ENCODE measurements around the gene NCAPH2. TPM values are rescaled to one million over a fixed set of nuclear protein-coding genes. Genes with fewer than 3 reads are reported as not detected.

Gene NCAPH2
- total RNA-seq, 1 donor from 2014 or later: 45.7 TPM

DNA sequence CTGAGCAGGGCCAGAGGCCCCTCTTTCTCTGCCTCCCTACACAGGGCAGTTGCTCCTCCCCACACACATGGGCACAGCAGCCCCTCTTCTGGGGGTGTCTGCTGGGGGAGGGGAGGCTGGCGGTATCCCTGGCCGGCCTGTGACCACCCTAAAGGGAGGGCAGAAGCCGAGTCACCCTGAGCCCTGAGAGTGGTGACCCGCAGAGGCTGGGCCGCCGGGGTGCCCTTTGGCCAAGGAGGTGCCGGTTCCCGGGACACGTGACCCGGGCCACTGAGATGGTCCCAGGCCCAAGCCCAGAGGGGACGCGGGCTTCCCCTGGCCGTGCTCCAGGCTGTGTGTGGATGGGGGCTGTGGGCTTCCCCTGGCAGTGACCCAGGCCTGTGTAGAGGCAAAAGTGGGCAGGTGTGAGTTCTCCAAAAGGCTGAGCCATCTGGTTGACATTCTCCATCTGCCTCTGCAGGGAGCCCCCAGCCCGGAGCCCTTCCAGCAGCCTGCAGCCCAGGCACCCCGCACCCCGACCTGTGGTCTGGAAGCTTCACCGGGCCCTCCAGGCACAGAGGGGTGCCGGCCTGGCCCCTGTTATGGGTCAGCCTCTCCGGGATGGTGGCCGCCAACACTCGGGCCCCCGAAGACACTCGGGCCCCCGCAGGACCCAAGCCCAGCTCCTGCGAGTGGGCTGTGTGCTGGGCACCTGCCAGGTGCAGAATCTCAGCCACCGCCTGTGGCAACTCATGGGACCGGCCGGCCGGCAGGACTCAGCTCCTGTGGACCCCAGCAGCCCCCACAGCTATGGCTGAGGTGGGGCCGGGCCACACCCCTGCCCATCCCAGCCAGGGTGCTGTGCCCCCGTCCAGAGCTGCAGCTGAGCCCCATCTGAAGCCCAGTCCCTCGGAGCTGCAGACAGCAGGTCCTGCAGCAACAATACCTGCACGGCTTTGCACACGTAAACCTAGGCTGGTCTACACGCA lies 25.6 kb upstream of the NCAPH2 start:
- H3K27ac ChIP-seq: no peak overlapping the region
- H3K9me3 ChIP-seq: no peaks in the 10 kb centered on the region
- H3K4me3 ChIP-seq: peak overlapping the region; percentile 40 to 62
- intact Hi-C loops (cut with DNase I): no loop called here
- TF ChIP-seq POLR2A (IDR thresholded peaks at IDR 0.05) (no peak), POLR2AphosphoS5 (IDR thresholded peaks at IDR 0.05; ENCODE audit: insufficient read depth in 1 of 2, low read depth in 1 of 2) (no peak)
- TF ChIP-seq, protein P1, sequence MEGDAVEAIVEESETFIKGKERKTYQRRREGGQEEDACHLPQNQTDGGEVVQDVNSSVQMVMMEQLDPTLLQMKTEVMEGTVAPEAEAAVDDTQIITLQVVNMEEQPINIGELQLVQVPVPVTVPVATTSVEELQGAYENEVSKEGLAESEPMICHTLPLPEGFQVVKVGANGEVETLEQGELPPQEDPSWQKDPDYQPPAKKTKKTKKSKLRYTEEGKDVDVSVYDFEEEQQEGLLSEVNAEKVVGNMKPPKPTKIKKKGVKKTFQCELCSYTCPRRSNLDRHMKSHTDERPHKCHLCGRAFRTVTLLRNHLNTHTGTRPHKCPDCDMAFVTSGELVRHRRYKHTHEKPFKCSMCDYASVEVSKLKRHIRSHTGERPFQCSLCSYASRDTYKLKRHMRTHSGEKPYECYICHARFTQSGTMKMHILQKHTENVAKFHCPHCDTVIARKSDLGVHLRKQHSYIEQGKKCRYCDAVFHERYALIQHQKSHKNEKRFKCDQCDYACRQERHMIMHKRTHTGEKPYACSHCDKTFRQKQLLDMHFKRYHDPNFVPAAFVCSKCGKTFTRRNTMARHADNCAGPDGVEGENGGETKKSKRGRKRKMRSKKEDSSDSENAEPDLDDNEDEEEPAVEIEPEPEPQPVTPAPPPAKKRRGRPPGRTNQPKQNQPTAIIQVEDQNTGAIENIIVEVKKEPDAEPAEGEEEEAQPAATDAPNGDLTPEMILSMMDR (IDR thresholded peaks at IDR 0.05): no peak
- DNase-seq (ENCODE audit: extremely low spot score in 2 of 2): no peak
- H3K4me1 ChIP-seq: peaks cover 15% of the 10 kb centered on the region
- H3K36me3 ChIP-seq: no peaks in the 10 kb centered on the region
- peaks cover 19% of the 10 kb centered on the region for H3K27me3 ChIP-seq

DNA sequence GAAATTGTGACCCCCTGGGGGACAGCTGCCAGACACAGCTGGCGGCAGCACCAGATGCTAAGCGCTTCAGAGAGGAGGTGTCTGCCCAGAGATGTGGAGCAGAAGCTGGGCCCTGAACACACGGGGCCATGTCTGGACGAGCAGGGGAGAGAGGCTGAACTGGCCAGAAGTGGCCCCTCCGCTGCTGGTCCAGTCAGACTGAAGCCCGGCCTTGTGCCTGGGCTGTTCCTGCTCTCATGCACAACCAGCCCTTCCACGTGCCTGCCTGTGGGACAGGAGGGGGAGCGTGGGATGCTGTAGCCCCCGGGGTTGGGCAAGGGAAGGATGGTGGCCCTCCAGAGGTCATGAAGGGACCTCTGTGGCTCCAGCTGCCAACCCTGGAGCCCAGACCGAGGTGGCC lies 24.9 kb upstream of the NCAPH2 start:
- no peak overlapping the region for H3K4me3 ChIP-seq
- H3K36me3 ChIP-seq: no peaks in the 10 kb centered on the region
- H3K4me1 ChIP-seq: peaks cover 15% of the 10 kb centered on the region
- H3K27ac ChIP-seq: no peak overlapping the region
- no peaks in the 10 kb centered on the region for H3K9me3 ChIP-seq
- intact Hi-C loops (cut with DNase I): no loop called here
- DNase-seq (ENCODE audit: extremely low spot score in 2 of 2): no peak
- TF ChIP-seq POLR2AphosphoS5 (IDR thresholded peaks at IDR 0.05; ENCODE audit: insufficient read depth in 1 of 2, low read depth in 1 of 2) (no peak), POLR2A (IDR thresholded peaks at IDR 0.05) (no peak)
- TF ChIP-seq, protein P1 (IDR thresholded peaks at IDR 0.05): no peak
- H3K27me3 ChIP-seq: peaks cover 19% of the 10 kb centered on the region

DNA sequence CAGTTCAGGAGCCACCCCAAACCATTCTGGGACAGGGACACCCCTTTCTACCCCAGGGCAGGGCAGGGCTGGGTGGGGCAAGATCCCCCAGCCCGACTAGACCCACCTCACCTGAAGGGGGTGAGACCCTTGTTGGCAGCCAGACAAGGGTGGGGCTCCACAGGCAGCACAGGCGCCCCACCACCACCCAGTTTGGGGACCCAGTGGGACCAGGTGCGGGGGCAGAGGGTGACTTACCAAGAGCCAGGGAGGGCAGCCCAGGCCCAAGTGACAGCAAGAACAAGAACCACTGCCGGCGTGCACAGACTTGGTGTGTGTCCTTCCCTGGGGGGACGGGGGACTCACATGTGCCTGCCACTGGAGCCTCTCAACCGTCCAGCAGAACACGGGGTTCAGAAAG lies 24.5 kb upstream of the NCAPH2 start:
- H3K4me3 ChIP-seq: no peak overlapping the region
- H3K36me3 ChIP-seq: no peaks in the 10 kb centered on the region
- no peak overlapping the region for H3K27ac ChIP-seq
- DNase-seq (ENCODE audit: extremely low spot score in 2 of 2): no peak
- intact Hi-C loops (cut with DNase I): no loop called here
- TF ChIP-seq POLR2AphosphoS5 (IDR thresholded peaks at IDR 0.05; ENCODE audit: insufficient read depth in 1 of 2, low read depth in 1 of 2) (no peak), POLR2A (IDR thresholded peaks at IDR 0.05) (no peak)
- TF ChIP-seq, protein P1 (IDR thresholded peaks at IDR 0.05): no peak
- H3K4me1 ChIP-seq: peaks cover 15% of the 10 kb centered on the region
- H3K9me3 ChIP-seq: no peaks in the 10 kb centered on the region
- peaks cover 19% of the 10 kb centered on the region for H3K27me3 ChIP-seq

DNA sequence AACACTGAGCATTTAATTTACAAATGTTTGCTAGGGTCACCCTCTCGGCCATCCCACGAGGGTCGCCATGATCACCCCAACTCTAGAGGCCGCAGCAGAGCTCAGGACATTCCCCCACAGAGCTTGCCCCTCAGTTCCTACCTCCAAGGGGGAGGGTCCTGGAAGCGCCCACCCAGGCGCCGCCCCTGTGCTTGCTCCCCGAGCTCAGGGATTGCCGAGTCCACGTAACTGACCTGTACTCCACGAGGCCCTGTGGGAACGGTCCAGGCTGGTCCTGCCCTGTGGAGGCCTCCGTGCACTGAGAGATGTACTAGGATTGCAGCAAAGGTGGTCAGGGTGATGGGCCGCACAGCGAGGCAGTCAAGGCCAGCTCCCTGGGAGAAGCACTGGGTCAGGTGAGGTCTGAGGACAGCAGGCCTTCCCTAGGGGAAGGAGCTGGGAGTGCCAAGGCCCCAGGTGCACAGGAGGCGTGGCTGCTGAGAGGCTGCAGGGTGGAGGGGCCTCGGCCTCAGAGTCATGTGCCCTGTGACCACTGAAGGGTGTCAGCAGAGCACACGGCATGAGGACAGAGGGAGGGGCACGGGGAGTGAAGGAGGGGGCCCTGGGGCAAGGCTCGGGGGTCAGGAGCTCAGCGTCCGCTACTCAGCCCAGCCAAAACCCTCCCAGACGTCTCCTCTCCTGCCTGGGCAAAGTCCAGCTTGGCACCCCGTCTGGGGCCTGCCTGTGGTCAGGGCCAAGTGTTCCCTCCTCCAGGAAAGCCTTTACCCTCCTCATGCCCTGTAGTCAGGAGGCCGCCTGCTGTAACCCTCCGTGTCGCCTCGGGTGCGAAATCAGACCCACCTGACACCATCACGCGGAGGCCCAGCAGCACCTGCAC lies 23.8 kb upstream of the NCAPH2 start:
- no peak for TF ChIP-seq POLR2A (IDR thresholded peaks at IDR 0.05)
- no peak for TF ChIP-seq POLR2AphosphoS5 (IDR thresholded peaks at IDR 0.05; ENCODE audit: insufficient read depth in 1 of 2, low read depth in 1 of 2)
- TF ChIP-seq, protein P1 (IDR thresholded peaks at IDR 0.05): no peak
- no peaks in the 10 kb centered on the region for H3K9me3 ChIP-seq
- peaks cover 15% of the 10 kb centered on the region for H3K4me1 ChIP-seq
- H3K27me3 ChIP-seq: peaks cover 19% of the 10 kb centered on the region
- no peaks in the 10 kb centered on the region for H3K36me3 ChIP-seq
- intact Hi-C loops (cut with DNase I): no loop called here
- H3K4me3 ChIP-seq: no peak overlapping the region
- no peak for DNase-seq (ENCODE audit: extremely low spot score in 2 of 2)
- no peak overlapping the region for H3K27ac ChIP-seq
